Measurements from ENCODE around the gene GDPD5.

DNA sequence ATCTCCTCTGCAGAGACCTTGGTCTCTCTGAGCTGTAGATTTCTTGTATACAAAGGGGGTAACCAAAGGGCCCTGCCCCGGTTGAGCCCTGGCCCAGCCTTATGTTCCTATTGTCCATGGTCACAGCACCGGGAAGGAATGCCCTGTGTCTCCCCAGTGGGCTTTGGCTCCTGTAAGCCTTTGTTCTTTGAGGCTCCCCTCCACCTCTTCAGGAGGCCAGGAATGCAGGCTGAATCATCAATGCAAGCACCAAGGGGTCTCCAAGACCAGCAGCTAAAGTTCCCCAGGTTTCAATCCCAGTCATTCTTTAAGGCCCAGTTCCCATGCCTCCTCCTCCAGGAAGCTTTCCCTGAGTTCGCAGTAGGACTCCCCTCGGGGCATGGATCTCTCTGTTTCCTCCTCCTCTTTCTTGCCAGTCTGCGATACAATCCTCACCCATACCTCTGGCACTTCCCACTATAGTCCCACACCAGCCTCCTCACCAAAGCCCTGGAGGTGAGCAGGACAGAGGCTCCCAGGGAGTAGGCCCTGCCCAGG, 63.6 kb downstream of the GDPD5 start:
- TF ChIP-seq, protein P1, sequence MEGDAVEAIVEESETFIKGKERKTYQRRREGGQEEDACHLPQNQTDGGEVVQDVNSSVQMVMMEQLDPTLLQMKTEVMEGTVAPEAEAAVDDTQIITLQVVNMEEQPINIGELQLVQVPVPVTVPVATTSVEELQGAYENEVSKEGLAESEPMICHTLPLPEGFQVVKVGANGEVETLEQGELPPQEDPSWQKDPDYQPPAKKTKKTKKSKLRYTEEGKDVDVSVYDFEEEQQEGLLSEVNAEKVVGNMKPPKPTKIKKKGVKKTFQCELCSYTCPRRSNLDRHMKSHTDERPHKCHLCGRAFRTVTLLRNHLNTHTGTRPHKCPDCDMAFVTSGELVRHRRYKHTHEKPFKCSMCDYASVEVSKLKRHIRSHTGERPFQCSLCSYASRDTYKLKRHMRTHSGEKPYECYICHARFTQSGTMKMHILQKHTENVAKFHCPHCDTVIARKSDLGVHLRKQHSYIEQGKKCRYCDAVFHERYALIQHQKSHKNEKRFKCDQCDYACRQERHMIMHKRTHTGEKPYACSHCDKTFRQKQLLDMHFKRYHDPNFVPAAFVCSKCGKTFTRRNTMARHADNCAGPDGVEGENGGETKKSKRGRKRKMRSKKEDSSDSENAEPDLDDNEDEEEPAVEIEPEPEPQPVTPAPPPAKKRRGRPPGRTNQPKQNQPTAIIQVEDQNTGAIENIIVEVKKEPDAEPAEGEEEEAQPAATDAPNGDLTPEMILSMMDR (IDR thresholded peaks at IDR 0.05): no peak
- TF ChIP-seq POLR2A (IDR thresholded peaks at IDR 0.05): no peak

All from adrenal gland (tissue), 5 donors.